Liver (tissue), 9 donors: ENCODE measurements around the gene FOXK2. TPM values are rescaled to one million over a fixed set of nuclear protein-coding genes. Genes with fewer than 3 reads are reported as not detected.

ENCODE experiments used
- DNase-seq: peaks from one replicate; pipeline ENCODE4 v3.0.0-alpha.2; 2017; ENCODE audit warnings: low spot score
- H3K27ac ChIP-seq, 2 donors: one replicate each; pipeline ENCODE4 v1.7.0; 2013; ENCODE audit warnings: inconsistent platforms in 2 of 2, low read length in 2 of 2, control low read depth in 1 of 2, low read depth in 1 of 2, mild to moderate bottlenecking in 1 of 2
- H3K27me3 ChIP-seq, 4 donors: one replicate each; pipeline versions ENCODE4 v1.6.1 to v1.7.0; 2013; ENCODE audit warnings: low read length in 3 of 4, inconsistent platforms in 1 of 4, mild to moderate bottlenecking in 1 of 4, moderate library complexity in 1 of 4; ENCODE audit not compliant: control insufficient read depth in 4 of 4, insufficient read depth in 4 of 4
- H3K36me3 ChIP-seq, 4 donors: one replicate each; pipeline versions ENCODE4 v1.6.1 to v1.7.0; 2013; ENCODE audit warnings: low read length in 3 of 4, mild to moderate bottlenecking in 3 of 4, low read depth in 1 of 4, moderate library complexity in 1 of 4; ENCODE audit not compliant: control insufficient read depth in 4 of 4, insufficient read depth in 3 of 4
- H3K4me1 ChIP-seq, 4 donors: one replicate each; pipeline versions ENCODE4 v1.6.1 to v1.7.0; 2013; ENCODE audit warnings: low read length in 3 of 4, mild to moderate bottlenecking in 3 of 4, moderate library complexity in 1 of 4; ENCODE audit not compliant: control insufficient read depth in 4 of 4, insufficient read depth in 4 of 4
- H3K4me3 ChIP-seq, 3 donors: one replicate each; pipeline versions ENCODE4 v1.6.1 to v1.7.0; 2013; ENCODE audit warnings: low read length in 3 of 3, control low read depth in 1 of 3, low read depth in 1 of 3, mild to moderate bottlenecking in 1 of 3
- H3K9ac ChIP-seq, 2 donors: one replicate each; pipeline ENCODE4 v1.7.0; 2013; ENCODE audit warnings: low read length in 2 of 2, mild to moderate bottlenecking in 2 of 2, moderate library complexity in 2 of 2, control low read depth in 1 of 2, low read depth in 1 of 2
- H3K9me3 ChIP-seq, 4 donors: one replicate each; pipeline versions ENCODE4 v1.6.1 to v1.7.0; 2013; ENCODE audit warnings: low read length in 3 of 4; ENCODE audit not compliant: control insufficient read depth in 4 of 4
- EGR1 ChIP-seq, 2 donors: IDR thresholded peaks; 2 replicates each; pipeline ENCODE4 v1.6.1; 2016 to 2018; ENCODE audit warnings: antibody characterized with exemption in 2 of 2, low read depth in 2 of 2
- FOXA1 ChIP-seq: IDR thresholded peaks from 2 replicates; pipeline ENCODE4 v1.6.1; 2016; ENCODE audit warnings: antibody characterized with exemption
- FOXA2 ChIP-seq: IDR thresholded peaks from 2 replicates; pipeline ENCODE4 v1.6.1; 2016; ENCODE audit warnings: antibody characterized with exemption
- GABPA ChIP-seq, 2 donors: IDR thresholded peaks in 1 of 2; conservative IDR thresholded peaks in 1 of 2; 2 replicates each; pipeline ENCODE4 v1.6.1; 2016; ENCODE audit warnings: antibody characterized with exemption in 2 of 2, mild to moderate bottlenecking in 1 of 2, moderate library complexity in 1 of 2
- HNF4A ChIP-seq, 2 donors: conservative IDR thresholded peaks; 2 replicates each; pipeline ENCODE4 v1.6.1; 2016; ENCODE audit warnings: antibody characterized with exemption in 2 of 2, mild to moderate bottlenecking in 2 of 2
- HNF4G ChIP-seq: IDR thresholded peaks from 2 replicates; pipeline ENCODE4 v1.6.1; 2016; ENCODE audit warnings: antibody characterized with exemption
- JUND ChIP-seq, 2 donors: IDR thresholded peaks; 2 replicates each; pipeline ENCODE4 v1.6.1; 2016; ENCODE audit warnings: antibody characterized with exemption in 2 of 2
- NR2F2 ChIP-seq: IDR thresholded peaks from 2 replicates; pipeline ENCODE4 v1.6.1; 2016; ENCODE audit warnings: antibody characterized with exemption
- RAD21 ChIP-seq, 2 donors: IDR thresholded peaks; 2 replicates each; pipeline ENCODE4 v1.6.1; 2016; ENCODE audit warnings: antibody characterized with exemption in 2 of 2, mild to moderate bottlenecking in 2 of 2
- RXRA ChIP-seq, 2 donors: IDR thresholded peaks; 2 replicates each; pipeline ENCODE4 v1.6.1; 2017 to 2018; ENCODE audit warnings: antibody characterized with exemption in 2 of 2, mild to moderate bottlenecking in 1 of 2
- SP1 ChIP-seq: IDR thresholded peaks from 2 replicates; pipeline ENCODE4 v1.6.1; 2018; ENCODE audit warnings: antibody characterized with exemption, mild to moderate bottlenecking
- TAF1 ChIP-seq: conservative IDR thresholded peaks from 2 replicates; pipeline ENCODE4 v1.6.1; 2016; ENCODE audit warnings: antibody characterized with exemption, mild to moderate bottlenecking
- YY1 ChIP-seq: IDR thresholded peaks from 2 replicates; pipeline ENCODE4 v1.6.1; 2016; ENCODE audit warnings: antibody characterized with exemption, mild to moderate bottlenecking
- WGBS: extraction: QIAGEN DNeasy Blood & Tissue Kit; methylation state at CpG from one replicate; pipeline ENCODE4 v1.1.7; 2013; 5-methylcytosine and 5-hydroxymethylcytosine counted together
- polyA plus RNA-seq, 2 donors: library from polyadenylated mRNA; stranded (reverse) in 1 of 2; unstranded in 1 of 2; fragments of 200-250 nt in 1 of 2; fragments of >200 nt in 1 of 2; fragmentation: Nextera tagmentation in 1 of 2; extraction: Ambion mirVana in 1 of 2; gene quantifications; one replicate each; pipeline versions ENCODE4 v1.2.1 to v1.2.3, GENCODE V29; 2013 to 2015
- total RNA-seq, 2 donors: library from RNA; depleted of rRNA; stranded (reverse); fragments of >200 nt; gene quantifications; one replicate each; pipeline ENCODE4 v1.2.3, GENCODE V29; 2014
- TF ChIP-seq, protein P1 (sequence below): IDR thresholded peaks from 2 replicates; pipeline ENCODE4 v1.6.1; 2016; ENCODE audit warnings: antibody characterized with exemption
- TF ChIP-seq, protein P2 (sequence below): IDR thresholded peaks from 2 replicates; pipeline ENCODE4 v1.6.1; 2016; ENCODE audit warnings: antibody characterized with exemption
- TF ChIP-seq, protein P3 (sequence below): fragments of 150-350 bp; IDR thresholded peaks from 2 replicates; pipeline ENCODE4 v1.5.1; 2017; ENCODE audit warnings: improper control_type of control experiment, low read depth, low read length; ENCODE audit not compliant: missing input control
- TF ChIP-seq, protein P4 (sequence below): IDR thresholded peaks from 2 replicates; pipeline ENCODE4 v1.6.1; 2016; ENCODE audit warnings: antibody characterized with exemption, mild to moderate bottlenecking
- TF ChIP-seq, protein P5 (sequence below): IDR thresholded peaks from 2 replicates; pipeline ENCODE4 v1.6.1; 2016; ENCODE audit warnings: antibody characterized with exemption
- donor health status: healthy.
- donor health status: healthy.
- donor health status: healthy.
- donor health status: healthy.
- donor health status: healthy.

Gene FOXK2
- total and polyA plus RNA-seq, 4 donors: 3.1 to 16.2 (median 10.8) TPM

DNA sequence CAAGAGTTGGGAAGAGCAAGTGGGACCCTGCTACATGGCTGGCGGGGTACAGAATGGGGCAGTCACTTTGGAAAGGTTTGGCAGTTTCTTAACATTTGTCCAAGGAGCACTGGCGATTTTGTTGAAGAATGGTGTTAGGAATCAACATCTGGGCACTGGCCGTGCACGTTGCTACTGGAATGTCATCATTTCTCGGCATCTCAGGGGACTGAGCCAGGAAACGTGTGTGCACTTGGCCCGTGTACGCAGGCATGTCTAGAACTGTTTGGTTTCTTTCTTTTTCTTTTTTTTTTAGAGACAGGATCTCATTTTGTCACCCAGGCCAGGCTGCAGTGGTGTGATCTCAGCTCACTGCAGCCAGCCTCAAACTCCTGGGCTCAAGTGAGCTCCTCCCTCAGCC lies 17.3 kb upstream of the FOXK2 start:
- 33% methylated on average over 8 of the region's 8 CpGs for WGBS
- no peak for DNase-seq
- H3K9me3 ChIP-seq: no peaks in the 10 kb centered on the region
- no peaks in the 10 kb centered on the region for H3K27me3 ChIP-seq
- no peak overlapping the region for H3K9ac ChIP-seq
- H3K4me1 ChIP-seq: peaks cover 2 to 9% (median 5%) of the 10 kb centered on the region in 4 donors
- no peaks in the 10 kb centered on the region for H3K36me3 ChIP-seq
- no peak overlapping the region for H3K4me3 ChIP-seq
- TF ChIP-seq, protein P1, sequence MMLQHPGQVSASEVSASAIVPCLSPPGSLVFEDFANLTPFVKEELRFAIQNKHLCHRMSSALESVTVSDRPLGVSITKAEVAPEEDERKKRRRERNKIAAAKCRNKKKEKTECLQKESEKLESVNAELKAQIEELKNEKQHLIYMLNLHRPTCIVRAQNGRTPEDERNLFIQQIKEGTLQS: no peak
- TF ChIP-seq RAD21 (IDR thresholded peaks at IDR 0.05) (peak in 1 of 2 donors; percentile 12), RXRA (IDR thresholded peaks at IDR 0.05) (peak in 1 of 2 donors; percentile 84), HNF4G (no peak), GABPA (IDR thresholded peaks at IDR 0.05 in 1 of 2, conservative IDR thresholded peaks at IDR 0.05 in 1 of 2) (peak in 1 of 2 donors; percentile 11), FOXA2 (peak; percentile 53), SP1 (peak; percentile 16), TAF1 (no peak), HNF4A (conservative IDR thresholded peaks at IDR 0.05) (peak; percentile 8 to 75), JUND (IDR thresholded peaks at IDR 0.05) (peak in 1 of 2 donors; percentile 66), YY1 (peak; percentile 76), NR2F2 (no peak), EGR1 (IDR thresholded peaks at IDR 0.05; ENCODE audit: low read depth in 2 of 2) (peak in 1 of 2 donors; percentile 11), FOXA1 (peak; percentile 55)
- TF ChIP-seq, protein P2, sequence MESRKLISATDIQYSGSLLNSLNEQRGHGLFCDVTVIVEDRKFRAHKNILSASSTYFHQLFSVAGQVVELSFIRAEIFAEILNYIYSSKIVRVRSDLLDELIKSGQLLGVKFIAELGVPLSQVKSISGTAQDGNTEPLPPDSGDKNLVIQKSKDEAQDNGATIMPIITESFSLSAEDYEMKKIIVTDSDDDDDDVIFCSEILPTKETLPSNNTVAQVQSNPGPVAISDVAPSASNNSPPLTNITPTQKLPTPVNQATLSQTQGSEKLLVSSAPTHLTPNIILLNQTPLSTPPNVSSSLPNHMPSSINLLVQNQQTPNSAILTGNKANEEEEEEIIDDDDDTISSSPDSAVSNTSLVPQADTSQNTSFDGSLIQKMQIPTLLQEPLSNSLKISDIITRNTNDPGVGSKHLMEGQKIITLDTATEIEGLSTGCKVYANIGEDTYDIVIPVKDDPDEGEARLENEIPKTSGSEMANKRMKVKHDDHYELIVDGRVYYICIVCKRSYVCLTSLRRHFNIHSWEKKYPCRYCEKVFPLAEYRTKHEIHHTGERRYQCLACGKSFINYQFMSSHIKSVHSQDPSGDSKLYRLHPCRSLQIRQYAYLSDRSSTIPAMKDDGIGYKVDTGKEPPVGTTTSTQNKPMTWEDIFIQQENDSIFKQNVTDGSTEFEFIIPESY: peak; percentile 65
- TF ChIP-seq, protein P3, sequence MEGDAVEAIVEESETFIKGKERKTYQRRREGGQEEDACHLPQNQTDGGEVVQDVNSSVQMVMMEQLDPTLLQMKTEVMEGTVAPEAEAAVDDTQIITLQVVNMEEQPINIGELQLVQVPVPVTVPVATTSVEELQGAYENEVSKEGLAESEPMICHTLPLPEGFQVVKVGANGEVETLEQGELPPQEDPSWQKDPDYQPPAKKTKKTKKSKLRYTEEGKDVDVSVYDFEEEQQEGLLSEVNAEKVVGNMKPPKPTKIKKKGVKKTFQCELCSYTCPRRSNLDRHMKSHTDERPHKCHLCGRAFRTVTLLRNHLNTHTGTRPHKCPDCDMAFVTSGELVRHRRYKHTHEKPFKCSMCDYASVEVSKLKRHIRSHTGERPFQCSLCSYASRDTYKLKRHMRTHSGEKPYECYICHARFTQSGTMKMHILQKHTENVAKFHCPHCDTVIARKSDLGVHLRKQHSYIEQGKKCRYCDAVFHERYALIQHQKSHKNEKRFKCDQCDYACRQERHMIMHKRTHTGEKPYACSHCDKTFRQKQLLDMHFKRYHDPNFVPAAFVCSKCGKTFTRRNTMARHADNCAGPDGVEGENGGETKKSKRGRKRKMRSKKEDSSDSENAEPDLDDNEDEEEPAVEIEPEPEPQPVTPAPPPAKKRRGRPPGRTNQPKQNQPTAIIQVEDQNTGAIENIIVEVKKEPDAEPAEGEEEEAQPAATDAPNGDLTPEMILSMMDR: no peak
- TF ChIP-seq, protein P4, sequence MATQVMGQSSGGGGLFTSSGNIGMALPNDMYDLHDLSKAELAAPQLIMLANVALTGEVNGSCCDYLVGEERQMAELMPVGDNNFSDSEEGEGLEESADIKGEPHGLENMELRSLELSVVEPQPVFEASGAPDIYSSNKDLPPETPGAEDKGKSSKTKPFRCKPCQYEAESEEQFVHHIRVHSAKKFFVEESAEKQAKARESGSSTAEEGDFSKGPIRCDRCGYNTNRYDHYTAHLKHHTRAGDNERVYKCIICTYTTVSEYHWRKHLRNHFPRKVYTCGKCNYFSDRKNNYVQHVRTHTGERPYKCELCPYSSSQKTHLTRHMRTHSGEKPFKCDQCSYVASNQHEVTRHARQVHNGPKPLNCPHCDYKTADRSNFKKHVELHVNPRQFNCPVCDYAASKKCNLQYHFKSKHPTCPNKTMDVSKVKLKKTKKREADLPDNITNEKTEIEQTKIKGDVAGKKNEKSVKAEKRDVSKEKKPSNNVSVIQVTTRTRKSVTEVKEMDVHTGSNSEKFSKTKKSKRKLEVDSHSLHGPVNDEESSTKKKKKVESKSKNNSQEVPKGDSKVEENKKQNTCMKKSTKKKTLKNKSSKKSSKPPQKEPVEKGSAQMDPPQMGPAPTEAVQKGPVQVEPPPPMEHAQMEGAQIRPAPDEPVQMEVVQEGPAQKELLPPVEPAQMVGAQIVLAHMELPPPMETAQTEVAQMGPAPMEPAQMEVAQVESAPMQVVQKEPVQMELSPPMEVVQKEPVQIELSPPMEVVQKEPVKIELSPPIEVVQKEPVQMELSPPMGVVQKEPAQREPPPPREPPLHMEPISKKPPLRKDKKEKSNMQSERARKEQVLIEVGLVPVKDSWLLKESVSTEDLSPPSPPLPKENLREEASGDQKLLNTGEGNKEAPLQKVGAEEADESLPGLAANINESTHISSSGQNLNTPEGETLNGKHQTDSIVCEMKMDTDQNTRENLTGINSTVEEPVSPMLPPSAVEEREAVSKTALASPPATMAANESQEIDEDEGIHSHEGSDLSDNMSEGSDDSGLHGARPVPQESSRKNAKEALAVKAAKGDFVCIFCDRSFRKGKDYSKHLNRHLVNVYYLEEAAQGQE: peak; percentile 58
- TF ChIP-seq, protein P5, sequence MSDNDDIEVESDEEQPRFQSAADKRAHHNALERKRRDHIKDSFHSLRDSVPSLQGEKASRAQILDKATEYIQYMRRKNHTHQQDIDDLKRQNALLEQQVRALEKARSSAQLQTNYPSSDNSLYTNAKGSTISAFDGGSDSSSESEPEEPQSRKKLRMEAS: no peak
- H3K27ac ChIP-seq: peak overlapping the region; percentile 16 to 40
